Caco-2 (cell line): ENCODE measurements around the gene FXYD1. TPM values are rescaled to one million over a fixed set of nuclear protein-coding genes. Genes with fewer than 3 reads are reported as not detected.
"Not testable (repeated sequence)": the region's sequence is repeated elsewhere in the genome, so short reads cannot be mapped to it uniquely, and the experiment has no call there.

Experiments
- BruUV-seq: library from RNA; stranded (reverse); fragments of 400-500 nt; replicated peaks from 2 replicates; lab custom pipeline; 2021; lab: Mats Ljungman, UMichigan
- CTCF ChIA-PET: fragments of 300-600 bp; sonication (Branson Sonifier 250); formaldehyde crosslinking; loops from one replicate; lab custom pipeline; 2022; ENCODE audit warnings: antibody characterized with exemption; lab: Charles Lee
- POLR2A ChIA-PET: fragments of 300-600 bp; sonication (Branson Sonifier 250); formaldehyde crosslinking; loops from one replicate; lab custom pipeline; 2022; ENCODE audit warnings: antibody characterized with exemption; lab: Charles Lee
- DNase-seq, 2 experiments: peaks; one replicate each; pipeline versions ENCODE4 v3.0.0 to v3.0.0-alpha.2; 2020 to 2022
- H3K27me3 ChIP-seq: replicated peaks from 2 replicates; pipeline ENCODE4 v1.6.0; 2011; ENCODE audit warnings: low read length; ENCODE audit not compliant: control insufficient read depth, insufficient read depth
- H3K36me3 ChIP-seq: 2 replicates; pipeline ENCODE4 v1.5.1; 2011; ENCODE audit warnings: low read length; ENCODE audit not compliant: control insufficient read depth, insufficient read depth
- H3K4me1 ChIP-seq: fragments of 250-450 bp; sonication (Bioruptor Pico); 2 replicates; pipeline ENCODE4 v1.5.1; 2020; ENCODE audit warnings: mild to moderate bottlenecking
- H3K4me3 ChIP-seq: 2 replicates; pipeline ENCODE4 v1.5.1; 2011; ENCODE audit warnings: low read depth, mild to moderate bottlenecking, control low read depth, low read length
- H3K9me3 ChIP-seq: fragments of 250-450 bp; sonication (Bioruptor Pico); 2 replicates; pipeline ENCODE4 v1.5.1; 2020; ENCODE audit warnings: mild to moderate bottlenecking, moderate library complexity
- H3K27ac Mint-ChIP-seq: one replicate; pipeline ENCODE4 v1.8.0; 2022; ENCODE audit warnings: mixed read lengths; ENCODE audit not compliant: unreplicated experiment
- H3K27me3 Mint-ChIP-seq: one replicate; pipeline ENCODE4 v1.8.0; 2022; ENCODE audit warnings: mixed read lengths; ENCODE audit not compliant: insufficient read depth, unreplicated experiment
- H3K36me3 Mint-ChIP-seq: one replicate; pipeline ENCODE4 v1.8.0; 2022; ENCODE audit warnings: mild to moderate bottlenecking, mixed read lengths; ENCODE audit not compliant: insufficient read depth, unreplicated experiment
- H3K4me1 Mint-ChIP-seq: one replicate; pipeline ENCODE4 v1.8.0; 2022; ENCODE audit warnings: low read depth, mixed read lengths; ENCODE audit not compliant: unreplicated experiment
- H3K4me3 Mint-ChIP-seq: one replicate; pipeline ENCODE4 v1.8.0; 2022; ENCODE audit warnings: mild to moderate bottlenecking, moderate library complexity, mixed read lengths; ENCODE audit not compliant: unreplicated experiment
- H3K9me3 Mint-ChIP-seq: one replicate; pipeline ENCODE4 v1.8.0; 2022; ENCODE audit warnings: mixed read lengths; ENCODE audit not compliant: unreplicated experiment
- intact Hi-C: fragments of 100-400 bp; cut with micrococcal nuclease; formaldehyde crosslinking; loops from one replicate; pipeline ENCODE4 v1.10.0; 2022; ENCODE audit not compliant: unreplicated experiment
- total RNA-seq: library from RNA; stranded (reverse); gene quantifications from 2 replicates; pipeline ENCODE4 v1.2.3, GENCODE V29; 2022
- TF ChIP-seq, protein P1 (sequence below), 2 experiments: fragments of 200-600 bp in 1 of 2; IDR thresholded peaks; 1 replicate in 1 of 2; 2 replicates in 1 of 2; pipeline versions ENCODE4 v1.5.1 to v1.8.0; 2011 to 2022; ENCODE audit warnings: antibody characterized with exemption in 1 of 2, control low read depth in 1 of 2, inconsistent platforms in 1 of 2, low read depth in 1 of 2, low read length in 1 of 2, mild to moderate bottlenecking in 1 of 2, moderate library complexity in 1 of 2; ENCODE audit not compliant: insufficient read depth in 1 of 2, severe bottlenecking in 1 of 2, unreplicated experiment in 1 of 2

Gene FXYD1
- total RNA-seq, 1 experiment from 2014 or later, result not detected

DNA sequence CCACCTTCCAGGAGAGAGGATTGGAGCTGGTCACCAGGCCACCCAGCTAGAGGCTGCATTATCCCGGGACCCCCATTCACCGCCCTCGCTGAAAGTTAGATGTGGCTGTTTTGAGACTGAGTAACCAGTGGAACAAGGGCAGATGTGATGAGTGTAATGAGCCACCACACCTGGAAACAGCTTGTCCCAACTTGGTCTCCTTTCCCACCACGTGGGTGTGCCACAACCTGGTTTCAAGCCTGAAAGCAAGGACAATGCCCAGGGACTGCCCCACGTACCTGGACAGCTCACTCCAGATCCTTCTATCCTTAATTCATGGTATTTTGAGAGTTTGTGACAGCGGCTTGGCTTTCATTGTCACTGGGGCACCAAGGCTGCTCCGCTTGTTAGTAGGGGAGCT, 10.8 kb upstream of the FXYD1 start:
- Histone ChIP-seq H3K4me1 (peaks cover 19% of the 10 kb centered on the region), H3K9me3 (no peaks in the 10 kb centered on the region), H3K27me3 (no peaks in the 10 kb centered on the region), H3K4me3 (no peak overlapping the region), H3K36me3 (no peaks in the 10 kb centered on the region)
- H3K27ac Mint-ChIP-seq, result no peak overlapping the region
- H3K4me3 Mint-ChIP-seq, result no peak overlapping the region
- ChIA-PET CTCF (no interaction called here), POLR2A (no interaction called here)
- peaks cover 16% of the 10 kb centered on the region for H3K4me1 Mint-ChIP-seq
- no peaks in the 10 kb centered on the region for H3K9me3 Mint-ChIP-seq
- H3K36me3 Mint-ChIP-seq, result peaks cover 8% of the 10 kb centered on the region
- BruUV-seq, result no TSS peak
- DNase-seq, result no peak
- TF ChIP-seq, protein P1, sequence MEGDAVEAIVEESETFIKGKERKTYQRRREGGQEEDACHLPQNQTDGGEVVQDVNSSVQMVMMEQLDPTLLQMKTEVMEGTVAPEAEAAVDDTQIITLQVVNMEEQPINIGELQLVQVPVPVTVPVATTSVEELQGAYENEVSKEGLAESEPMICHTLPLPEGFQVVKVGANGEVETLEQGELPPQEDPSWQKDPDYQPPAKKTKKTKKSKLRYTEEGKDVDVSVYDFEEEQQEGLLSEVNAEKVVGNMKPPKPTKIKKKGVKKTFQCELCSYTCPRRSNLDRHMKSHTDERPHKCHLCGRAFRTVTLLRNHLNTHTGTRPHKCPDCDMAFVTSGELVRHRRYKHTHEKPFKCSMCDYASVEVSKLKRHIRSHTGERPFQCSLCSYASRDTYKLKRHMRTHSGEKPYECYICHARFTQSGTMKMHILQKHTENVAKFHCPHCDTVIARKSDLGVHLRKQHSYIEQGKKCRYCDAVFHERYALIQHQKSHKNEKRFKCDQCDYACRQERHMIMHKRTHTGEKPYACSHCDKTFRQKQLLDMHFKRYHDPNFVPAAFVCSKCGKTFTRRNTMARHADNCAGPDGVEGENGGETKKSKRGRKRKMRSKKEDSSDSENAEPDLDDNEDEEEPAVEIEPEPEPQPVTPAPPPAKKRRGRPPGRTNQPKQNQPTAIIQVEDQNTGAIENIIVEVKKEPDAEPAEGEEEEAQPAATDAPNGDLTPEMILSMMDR (IDR thresholded peaks at IDR 0.05; ENCODE audit: insufficient read depth in 1 of 2, low read depth in 1 of 2, low read length in 1 of 2, severe bottlenecking in 1 of 2, unreplicated experiment in 1 of 2), result no peak
- H3K27me3 Mint-ChIP-seq, result no peaks in the 10 kb centered on the region
- intact Hi-C loops, result no loop called here

DNA sequence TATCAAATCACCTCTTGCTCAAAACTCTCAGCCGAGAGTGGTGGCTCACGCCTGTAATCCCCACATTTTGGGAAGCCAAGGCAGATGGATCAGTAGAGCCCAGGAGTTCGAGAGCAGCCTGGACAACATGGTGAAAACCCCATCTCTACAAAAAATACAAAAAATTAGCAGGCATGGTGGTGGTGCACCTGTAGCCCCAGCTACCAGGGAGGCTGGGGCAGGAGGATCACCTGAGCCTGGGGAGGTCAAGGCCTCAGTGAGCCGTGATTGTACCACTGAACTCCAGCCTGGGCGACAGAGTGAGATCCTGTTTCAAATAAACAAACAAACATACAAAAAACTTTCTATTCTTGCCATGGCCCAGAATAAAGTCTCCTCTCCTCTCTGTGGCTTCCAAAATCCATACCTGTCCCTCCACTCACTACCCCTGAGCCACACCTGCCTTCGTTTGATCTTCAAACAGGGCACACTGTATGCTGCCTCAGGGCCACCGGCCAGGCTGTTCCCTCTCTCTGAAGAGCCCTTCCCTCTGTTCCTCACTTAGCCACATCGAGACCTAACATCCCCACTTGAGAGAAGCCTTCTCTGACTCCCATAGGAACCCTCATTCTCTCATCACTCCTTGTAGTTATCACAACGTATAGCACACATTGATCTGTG, 10.1 kb upstream of the FXYD1 start:
- peaks cover 15% of the 10 kb centered on the region for H3K4me1 Mint-ChIP-seq
- no peak overlapping the region for H3K4me3 Mint-ChIP-seq
- no peaks in the 10 kb centered on the region for H3K9me3 Mint-ChIP-seq
- H3K27me3 ChIP-seq, result no peaks in the 10 kb centered on the region
- TF ChIP-seq, protein P1 (IDR thresholded peaks at IDR 0.05; ENCODE audit: insufficient read depth in 1 of 2, low read depth in 1 of 2, low read length in 1 of 2, severe bottlenecking in 1 of 2, unreplicated experiment in 1 of 2), result no peak
- H3K4me3 ChIP-seq, result no peak overlapping the region
- no peak overlapping the region for H3K27ac Mint-ChIP-seq
- H3K9me3 ChIP-seq, result no peaks in the 10 kb centered on the region
- H3K4me1 ChIP-seq, result peaks cover 19% of the 10 kb centered on the region
- no TSS peak for BruUV-seq
- H3K36me3 Mint-ChIP-seq, result peaks cover 8% of the 10 kb centered on the region
- no peak for DNase-seq
- intact Hi-C loops, result no loop called here
- H3K36me3 ChIP-seq, result no peaks in the 10 kb centered on the region
- ChIA-PET CTCF (no interaction called here), POLR2A (no interaction called here)
- no peaks in the 10 kb centered on the region for H3K27me3 Mint-ChIP-seq

DNA sequence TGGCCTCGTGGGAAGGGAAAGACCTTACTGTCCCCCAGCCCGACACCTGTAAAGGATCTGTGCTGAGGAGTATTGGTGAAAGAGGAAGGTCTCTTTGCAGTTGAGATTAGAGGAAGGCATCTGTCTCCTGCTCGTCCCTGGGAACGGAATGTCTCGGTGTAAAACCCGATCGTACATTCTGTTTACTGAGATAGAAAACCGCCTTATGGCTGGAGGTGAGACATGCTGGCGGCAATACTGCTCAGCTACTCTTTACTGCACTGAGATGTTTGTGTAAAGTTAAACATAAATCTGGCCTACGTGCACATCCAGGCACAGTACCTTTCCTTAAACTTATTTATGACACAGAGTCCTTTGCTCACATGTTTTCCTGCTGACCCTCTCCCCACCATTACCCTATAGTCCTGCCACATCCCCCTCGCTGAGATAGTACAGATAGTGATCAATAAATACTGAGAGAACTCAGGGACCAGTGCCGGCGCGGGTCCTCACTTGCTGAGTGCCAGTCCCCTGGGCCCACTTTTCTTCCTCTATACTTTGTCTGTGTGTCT, 8.8 kb upstream of the FXYD1 start:
- H3K4me1 Mint-ChIP-seq, intact Hi-C loops, H3K27ac Mint-ChIP-seq, BruUV-seq, H3K36me3 ChIP-seq, CTCF ChIA-PET, H3K9me3 Mint-ChIP-seq, H3K4me3 ChIP-seq, H3K27me3 ChIP-seq, H3K36me3 Mint-ChIP-seq, H3K27me3 Mint-ChIP-seq, H3K9me3 ChIP-seq, POLR2A ChIA-PET, DNase-seq: not testable (repeated sequence)
- peaks cover 17% of the 10 kb centered on the region for H3K4me1 ChIP-seq
- peak overlapping the region; percentile 15 for H3K4me3 Mint-ChIP-seq
